Activated naive CD4-positive, alpha-beta T cell treated with anti-CD3 and anti-CD28 coated beads, Interleukin-2, amount 10 ng/mL, durations not matched to agents 7 days and 5 days (primary cell): ENCODE data around the gene RCL1.

Source experiments
- CTCF ChIA-PET: fragments of 350-600 bp; sonication (Branson Sonifier 250); formaldehyde crosslinking; loops from one replicate; lab custom pipeline; 2021; ENCODE audit warnings: antibody characterized with exemption; lab: Charles Lee
- DNase-seq: peaks from one replicate; pipeline ENCODE4 v3.0.0-alpha.2; 2020
- H3K27ac Mint-ChIP-seq: one replicate; pipeline ENCODE4 v1.8.0; 2021; ENCODE audit warnings: mild to moderate bottlenecking, moderate library complexity, mixed read lengths
- H3K27me3 Mint-ChIP-seq: one replicate; pipeline ENCODE4 v1.8.0; 2021; ENCODE audit warnings: mild to moderate bottlenecking, mixed read lengths
- H3K36me3 Mint-ChIP-seq: one replicate; pipeline ENCODE4 v1.8.0; 2021; ENCODE audit warnings: mixed read lengths
- H3K4me1 Mint-ChIP-seq: one replicate; pipeline ENCODE4 v1.8.0; 2021; ENCODE audit warnings: mixed read lengths
- H3K4me3 Mint-ChIP-seq: one replicate; pipeline ENCODE4 v1.8.0; 2021; ENCODE audit warnings: mild to moderate bottlenecking, moderate library complexity, mixed read lengths
- H3K9me3 Mint-ChIP-seq: one replicate; pipeline ENCODE4 v1.8.0; 2021; ENCODE audit warnings: mixed read lengths

RCL1 gene

GRCh38 chr9:4831119-4831518 lies 38.4 kb downstream of the RCL1 start:
- CTCF ChIA-PET = no interaction called here
- Mint-ChIP-seq H3K4me3 (no peak overlapping the region), H3K27ac (no peak overlapping the region), H3K4me1 (peaks cover 16% of the 10 kb centered on the region), H3K36me3 (peaks cover 35% of the 10 kb centered on the region), H3K9me3 (no peaks in the 10 kb centered on the region), H3K27me3 (no peaks in the 10 kb centered on the region)
- no peak for DNase-seq

DNA sequence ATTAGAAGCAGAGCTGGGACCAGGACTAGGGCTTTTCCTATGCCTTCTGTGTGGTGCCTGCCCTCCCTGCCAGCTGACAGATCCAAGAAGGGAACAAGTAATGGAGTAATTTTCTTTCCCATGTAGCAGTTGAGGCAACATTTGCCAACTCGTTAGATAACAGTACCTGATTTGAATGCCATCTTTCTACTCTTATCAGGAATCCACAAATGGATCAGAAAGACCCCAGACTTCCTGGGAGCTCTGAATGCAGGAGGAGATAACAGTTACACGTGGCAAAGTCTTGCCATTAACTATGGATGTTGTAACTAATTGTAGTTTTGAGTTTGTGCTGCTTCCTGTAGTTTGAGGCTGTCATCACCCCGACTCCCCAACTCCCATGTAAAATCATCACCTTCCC lies 39.2 kb downstream of the RCL1 start:
- CTCF ChIA-PET = no interaction called here
- H3K36me3 Mint-ChIP-seq = peaks cover 41% of the 10 kb centered on the region
- no peak overlapping the region for H3K4me3 Mint-ChIP-seq
- no peaks in the 10 kb centered on the region for H3K27me3 Mint-ChIP-seq
- no peak for DNase-seq
- H3K4me1 Mint-ChIP-seq = peaks cover 16% of the 10 kb centered on the region
- no peaks in the 10 kb centered on the region for H3K9me3 Mint-ChIP-seq
- H3K27ac Mint-ChIP-seq = no peak overlapping the region

GRCh38 chr9:4832786-4833579 lies 40.2 kb downstream of the RCL1 start:
- no peaks in the 10 kb centered on the region for H3K9me3 Mint-ChIP-seq
- no peaks in the 10 kb centered on the region for H3K27me3 Mint-ChIP-seq
- H3K4me1 Mint-ChIP-seq = peaks cover 16% of the 10 kb centered on the region
- DNase-seq = no peak
- peaks cover 46% of the 10 kb centered on the region for H3K36me3 Mint-ChIP-seq
- CTCF ChIA-PET = interaction anchor here (1.1 to 1.5 kb wide), 2 partner anchors 10 to 138 kb away, joined by 3 read pairs; no protein-coding TSS in a partner anchor
- no peak overlapping the region for H3K4me3 Mint-ChIP-seq
- H3K27ac Mint-ChIP-seq = no peak overlapping the region

DNA sequence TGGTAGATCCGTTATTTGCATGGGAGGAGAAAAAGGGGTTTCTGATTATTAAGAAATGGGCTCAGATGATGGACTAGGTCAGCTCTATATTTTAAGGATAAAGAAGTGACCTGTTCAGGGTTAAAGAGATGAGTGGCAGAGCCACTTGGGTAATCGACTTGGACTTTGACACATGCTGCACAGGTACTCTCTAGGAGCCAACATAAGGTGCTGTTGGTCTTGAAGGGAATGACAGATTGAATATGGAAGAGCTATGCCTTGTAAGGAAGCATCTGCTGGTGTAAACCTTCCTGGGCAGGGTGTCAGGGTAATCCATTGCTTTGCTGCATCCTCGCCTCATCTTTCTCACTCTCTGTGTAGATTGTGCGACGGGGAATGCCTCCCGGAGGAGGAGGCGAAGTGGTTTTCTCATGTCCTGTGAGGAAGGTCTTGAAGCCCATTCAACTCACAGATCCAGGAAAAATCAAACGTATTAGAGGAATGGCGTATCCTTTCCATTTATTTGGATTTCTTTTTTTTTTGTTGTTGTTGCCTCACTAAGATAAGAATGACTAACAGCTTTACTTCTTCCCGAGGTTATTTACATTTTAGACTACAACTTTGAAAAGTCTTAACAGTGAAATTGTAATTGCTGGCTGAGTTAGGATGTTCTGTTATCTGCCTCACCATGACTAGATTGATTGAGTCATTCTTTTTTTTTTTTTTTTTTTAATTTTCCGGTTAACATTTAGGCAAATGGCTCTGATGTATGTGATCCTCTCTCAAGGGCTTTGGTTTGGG lies 41.2 kb downstream of the RCL1 start:
- CTCF ChIA-PET = interaction anchor here (1.1 to 1.5 kb wide), 2 partner anchors 11 to 137 kb away, joined by 3 read pairs; no protein-coding TSS in a partner anchor
- Mint-ChIP-seq H3K4me3 (no peak overlapping the region), H3K36me3 (peaks cover 47% of the 10 kb centered on the region)

DNA sequence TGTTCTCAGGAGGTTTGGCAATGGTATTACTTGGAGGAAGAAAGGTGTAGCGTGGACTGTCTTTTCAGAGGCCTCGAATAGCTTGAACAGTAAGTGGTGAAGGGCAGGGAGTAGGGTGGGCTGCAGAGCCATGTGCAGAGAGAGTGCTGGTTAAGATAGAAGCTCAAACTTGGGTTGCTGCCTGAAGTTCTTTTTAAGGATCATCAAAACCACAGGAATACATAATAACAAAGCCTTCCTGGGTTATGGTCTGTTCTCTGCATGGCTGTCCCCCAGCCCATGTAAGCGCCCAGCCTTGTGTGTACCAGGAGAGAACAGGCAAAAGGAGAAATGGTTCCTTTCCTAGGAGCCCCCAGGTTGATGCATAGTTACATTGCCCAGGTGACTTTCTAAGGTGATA lies 43.9 kb downstream of the RCL1 start:
- no peak overlapping the region for H3K4me3 Mint-ChIP-seq
- no peak overlapping the region for H3K27ac Mint-ChIP-seq
- no peaks in the 10 kb centered on the region for H3K9me3 Mint-ChIP-seq
- peaks cover 50% of the 10 kb centered on the region for H3K36me3 Mint-ChIP-seq
- no peaks in the 10 kb centered on the region for H3K27me3 Mint-ChIP-seq
- DNase-seq = no peak
- CTCF ChIA-PET = interaction anchor here (0.9 kb wide), 1 partner anchor 21 kb away, joined by 3 read pairs; no protein-coding TSS in a partner anchor
- peaks cover 16% of the 10 kb centered on the region for H3K4me1 Mint-ChIP-seq

More for the DNA sequence above, 41.2 kb downstream of the RCL1 start:
- peaks cover 16% of the 10 kb centered on the region for H3K4me1 Mint-ChIP-seq
- DNase-seq = no peak
- H3K9me3 Mint-ChIP-seq = no peaks in the 10 kb centered on the region
- H3K27me3 Mint-ChIP-seq = no peaks in the 10 kb centered on the region
- H3K27ac Mint-ChIP-seq = no peak overlapping the region

GRCh38 chr9:4837261-4838188 lies 44.8 kb downstream of the RCL1 start:
- no peak overlapping the region for H3K4me3 Mint-ChIP-seq
- no peak for DNase-seq
- no peak overlapping the region for H3K27ac Mint-ChIP-seq
- no peaks in the 10 kb centered on the region for H3K27me3 Mint-ChIP-seq
- H3K9me3 Mint-ChIP-seq = no peaks in the 10 kb centered on the region
- peaks cover 51% of the 10 kb centered on the region for H3K36me3 Mint-ChIP-seq
- CTCF ChIA-PET = interaction anchor here (0.6 to 1.3 kb wide), 6 partner anchors 22 to 151 kb away, joined by 3 to 4 read pairs (median 3); no protein-coding TSS in a partner anchor
- H3K4me1 Mint-ChIP-seq = peaks cover 21% of the 10 kb centered on the region

GRCh38 chr9:4838189-4838546 lies 45.4 kb downstream of the RCL1 start:
- H3K36me3 Mint-ChIP-seq = peaks cover 48% of the 10 kb centered on the region

GRCh38 chr9:4839470-4839912 lies 46.7 kb downstream of the RCL1 start:
- H3K27ac Mint-ChIP-seq = no peak overlapping the region
- no peaks in the 10 kb centered on the region for H3K27me3 Mint-ChIP-seq
- no peak overlapping the region for H3K4me3 Mint-ChIP-seq
- CTCF ChIA-PET = no interaction called here
- DNase-seq = no peak
- peaks cover 46% of the 10 kb centered on the region for H3K36me3 Mint-ChIP-seq
- peaks cover 20% of the 10 kb centered on the region for H3K4me1 Mint-ChIP-seq
- H3K9me3 Mint-ChIP-seq = no peaks in the 10 kb centered on the region

More at GRCh38 chr9:4838189-4838546, 45.4 kb downstream of the RCL1 start:
- CTCF ChIA-PET = interaction anchor here (0.6 to 1.3 kb wide), 5 partner anchors 85 to 150 kb away, joined by 3 to 4 read pairs (median 3); no protein-coding TSS in a partner anchor
- Mint-ChIP-seq H3K4me3 (no peak overlapping the region), H3K27ac (no peak overlapping the region), H3K9me3 (no peaks in the 10 kb centered on the region), H3K4me1 (peaks cover 16% of the 10 kb centered on the region), H3K27me3 (no peaks in the 10 kb centered on the region)
- no peak for DNase-seq

- DNase-seq = no peak
- CTCF ChIA-PET = no interaction called here
- H3K9me3 Mint-ChIP-seq = no peaks in the 10 kb centered on the region
- H3K27me3 Mint-ChIP-seq = no peaks in the 10 kb centered on the region
- peaks cover 18% of the 10 kb centered on the region for H3K4me1 Mint-ChIP-seq
- H3K36me3 Mint-ChIP-seq = peaks cover 48% of the 10 kb centered on the region
- no peak overlapping the region for H3K27ac Mint-ChIP-seq
- no peak overlapping the region for H3K4me3 Mint-ChIP-seq
These were observed 47.3 kb downstream of the RCL1 start for GRCh38 chr9:4840018-4840417.

DNA sequence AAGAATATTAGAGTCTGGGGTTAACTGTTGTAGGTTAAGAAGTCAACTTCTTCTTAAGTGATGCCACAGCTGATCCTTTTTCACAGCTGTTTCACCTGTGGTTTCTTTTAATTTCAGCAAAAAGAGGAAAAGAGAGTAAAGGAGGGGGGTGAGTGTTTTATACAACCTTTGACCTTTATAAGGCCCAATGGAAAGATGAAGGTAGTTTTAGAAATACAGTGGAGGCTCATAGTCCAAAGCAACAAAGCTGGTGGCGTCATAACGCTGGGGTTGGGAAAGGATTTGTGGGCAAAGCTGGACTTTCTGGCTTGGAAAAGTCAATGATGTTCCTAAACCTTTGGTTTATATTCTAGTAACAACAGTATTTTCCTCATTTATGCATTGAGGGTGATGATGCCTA lies 49.5 kb downstream of the RCL1 start:
- Mint-ChIP-seq H3K4me3 (no peak overlapping the region), H3K36me3 (peaks cover 39% of the 10 kb centered on the region), H3K27me3 (no peaks in the 10 kb centered on the region), H3K4me1 (peaks cover 14% of the 10 kb centered on the region), H3K27ac (peak overlapping the region; percentile 16), H3K9me3 (no peaks in the 10 kb centered on the region)
- CTCF ChIA-PET = interaction anchor here (1.0 kb wide), 1 partner anchor 83 kb away, joined by 5 read pairs; no protein-coding TSS in a partner anchor
- DNase-seq = no peak

- no peaks in the 10 kb centered on the region for H3K9me3 Mint-ChIP-seq
- peaks cover 14% of the 10 kb centered on the region for H3K4me1 Mint-ChIP-seq
- H3K27ac Mint-ChIP-seq = no peak overlapping the region
- no peak for DNase-seq
- CTCF ChIA-PET = no interaction called here
- no peak overlapping the region for H3K4me3 Mint-ChIP-seq
- H3K27me3 Mint-ChIP-seq = no peaks in the 10 kb centered on the region
- H3K36me3 Mint-ChIP-seq = peaks cover 34% of the 10 kb centered on the region
These were observed 50.0 kb downstream of the RCL1 start for GRCh38 chr9:4842734-4843133.

DNA sequence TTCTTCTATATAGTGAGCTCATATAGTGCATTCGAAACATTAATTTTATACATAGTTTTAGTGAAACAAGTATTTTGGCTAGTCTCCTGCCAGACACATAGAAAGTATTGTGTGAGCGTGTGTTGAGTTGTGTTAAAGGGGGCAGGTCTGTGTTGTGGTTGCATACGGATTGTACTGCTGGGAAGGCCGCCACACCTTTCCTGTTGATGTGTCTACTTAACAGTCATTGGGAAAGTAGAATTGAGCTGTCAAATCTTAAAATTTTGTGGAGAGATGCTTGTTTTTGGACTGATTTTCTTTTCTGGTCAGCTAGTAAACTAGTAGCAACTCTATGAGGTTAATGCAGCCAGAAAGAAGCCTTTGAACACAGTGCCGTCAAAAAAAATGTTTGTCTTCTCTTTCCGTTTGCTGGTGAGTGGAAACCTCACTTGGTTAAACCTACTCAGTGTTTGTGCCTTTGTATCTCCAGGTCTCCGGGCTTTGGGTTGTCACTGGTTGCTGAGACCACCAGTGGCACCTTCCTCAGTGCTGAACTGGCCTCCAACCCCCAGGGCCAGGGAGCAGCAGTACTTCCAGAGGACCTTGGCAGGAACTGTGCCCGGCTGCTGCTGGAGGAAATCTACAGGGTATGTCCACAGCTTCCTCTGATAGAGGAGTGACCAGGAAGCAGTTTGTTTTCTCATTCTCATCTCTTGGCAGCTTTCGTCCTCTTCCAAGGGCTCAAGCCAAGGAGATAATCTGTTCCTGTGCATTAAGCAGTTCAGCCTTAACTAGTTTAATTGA lies 51.5 kb downstream of the RCL1 start:
- peak overlapping the region; percentile 47 for H3K27ac Mint-ChIP-seq
- no peak overlapping the region for H3K4me3 Mint-ChIP-seq
- CTCF ChIA-PET = no interaction called here
- DNase-seq = no peak
- no peaks in the 10 kb centered on the region for H3K27me3 Mint-ChIP-seq
- H3K36me3 Mint-ChIP-seq = peaks cover 29% of the 10 kb centered on the region
- H3K4me1 Mint-ChIP-seq = peaks cover 14% of the 10 kb centered on the region
- no peaks in the 10 kb centered on the region for H3K9me3 Mint-ChIP-seq

- Mint-ChIP-seq H3K27ac (no peak overlapping the region), H3K4me1 (peaks cover 10% of the 10 kb centered on the region), H3K9me3 (no peaks in the 10 kb centered on the region), H3K27me3 (no peaks in the 10 kb centered on the region), H3K36me3 (peaks cover 30% of the 10 kb centered on the region), H3K4me3 (no peak overlapping the region)
- no peak for DNase-seq
- CTCF ChIA-PET = interaction anchor here (0.9 to 1.6 kb wide), 3 partner anchors 75 to 139 kb away, joined by 3 to 10 read pairs (median 9); no protein-coding TSS in a partner anchor
These were observed 56.6 kb downstream of the RCL1 start for GRCh38 chr9:4849369-4849768.
